GM12878 (cell line): ENCODE results near the gene AXIN1. TPM values are rescaled to one million over a fixed set of nuclear protein-coding genes. Genes with fewer than 3 reads are reported as not detected.

ENCODE experiments used
- ATF7 ChIP-seq: fragments of 450-650 bp; IDR thresholded peaks from 2 replicates; pipeline ENCODE4 v1.6.1; 2016; ENCODE audit warnings: low read depth, mild to moderate bottlenecking
- BHLHE40 ChIP-seq, 2 experiments: fragments of 450-650 bp in 1 of 2; IDR thresholded peaks; 2 replicates each; pipeline ENCODE4 v1.6.1; 2011 to 2017; ENCODE audit warnings: low read depth in 2 of 2, borderline replicate concordance in 1 of 2, improper control_type of control experiment in 1 of 2, low read length in 1 of 2, mild to moderate bottlenecking in 1 of 2
- DPF2 ChIP-seq: fragments of 450-650 bp; IDR thresholded peaks from 2 replicates; pipeline ENCODE4 v1.6.1; 2017; ENCODE audit warnings: mild to moderate bottlenecking
- ETV6 ChIP-seq, 2 experiments: fragments of 450-650 bp in 1 of 2; IDR thresholded peaks in 1 of 2; conservative IDR thresholded peaks in 1 of 2; 2 replicates each; pipeline ENCODE4 v1.6.1; 2014; ENCODE audit warnings: antibody characterized with exemption in 1 of 2, borderline replicate concordance in 1 of 2, low read depth in 1 of 2, mild to moderate bottlenecking in 1 of 2, moderate library complexity in 1 of 2
- GATAD2B ChIP-seq: fragments of 450-650 bp; conservative IDR thresholded peaks from 2 replicates; pipeline ENCODE4 v1.6.1; 2017; ENCODE audit warnings: low read depth, mild to moderate bottlenecking, moderate library complexity
- KLF5 ChIP-seq: fragments of 450-650 bp; IDR thresholded peaks from 2 replicates; pipeline ENCODE4 v1.6.1; 2014; ENCODE audit warnings: mild to moderate bottlenecking; ENCODE audit not compliant: partially characterized antibody
- MEF2A ChIP-seq: IDR thresholded peaks from 2 replicates; pipeline ENCODE4 v1.6.1; 2011; ENCODE audit warnings: low read depth, mild to moderate bottlenecking, low read length, moderate library complexity; ENCODE audit not compliant: insufficient read depth
- MTA3 ChIP-seq: IDR thresholded peaks from 2 replicates; pipeline ENCODE4 v1.6.1; 2012; ENCODE audit warnings: low read length, inconsistent platforms, borderline replicate concordance
- MYB ChIP-seq: fragments of 150-350 bp; IDR thresholded peaks from 2 replicates; pipeline ENCODE4 v1.6.1; 2014; ENCODE audit warnings: mild to moderate bottlenecking, low read depth, low read length, borderline replicate concordance
- NFIC ChIP-seq: IDR thresholded peaks from 2 replicates; pipeline ENCODE4 v1.6.1; 2012; ENCODE audit warnings: low read depth, mild to moderate bottlenecking, inconsistent platforms, low read length, moderate library complexity
- RB1 ChIP-seq: fragments of 450-650 bp; formaldehyde crosslinking; IDR thresholded peaks from 2 replicates; pipeline ENCODE4 v1.6.1; 2017; ENCODE audit warnings: mild to moderate bottlenecking, borderline replicate concordance
- RBBP5 ChIP-seq: fragments of 200-600 bp; sonication (generic); conservative IDR thresholded peaks from 2 replicates; pipeline ENCODE4 v1.6.1; 2016
- RFX5 ChIP-seq: IDR thresholded peaks from 2 replicates; pipeline ENCODE4 v1.6.1; 2011; ENCODE audit warnings: low read depth, low read length, improper control_type of control experiment
- RUNX3 ChIP-seq: IDR thresholded peaks from 2 replicates; pipeline ENCODE4 v1.6.1; 2012; ENCODE audit warnings: low read length, inconsistent platforms
- SIN3A ChIP-seq: IDR thresholded peaks from 2 replicates; pipeline ENCODE4 v1.6.1; 2012; ENCODE audit warnings: low read depth, low read length, improper control_type of control experiment
- STAT1 ChIP-seq: fragments of 450-650 bp; conservative IDR thresholded peaks from 2 replicates; pipeline ENCODE4 v1.6.1; 2014; ENCODE audit warnings: antibody characterized with exemption, mild to moderate bottlenecking
- SUPT20H ChIP-seq: IDR thresholded peaks from 2 replicates; pipeline ENCODE4 v1.6.1; 2011; ENCODE audit warnings: low read depth, mild to moderate bottlenecking, low read length, moderate library complexity, borderline replicate concordance; ENCODE audit not compliant: control insufficient read depth
- TBL1XR1 ChIP-seq: IDR thresholded peaks from 2 replicates; pipeline ENCODE4 v1.6.1; 2012; ENCODE audit warnings: low read depth, low read length, improper control_type of control experiment
- ZSCAN29 ChIP-seq: fragments of 450-650 bp; IDR thresholded peaks from 2 replicates; pipeline ENCODE4 v1.6.1; 2017; ENCODE audit warnings: mild to moderate bottlenecking, moderate library complexity
- polyA plus RNA-seq, 11 experiments: library from polyadenylated mRNA; depleted of rRNA in 4 of 11; unstranded in 6 of 11; stranded (reverse) in 5 of 11; fragments of >200 nt; fragmentation: Nextera tagmentation in 4 of 11; fragmentation: Illumina TruSeq in 1 of 11; extraction: Ambion mirVana in 4 of 11; extraction: Trizol in 1 of 11; gene quantifications; 1 replicate in 1 of 11; 2 replicates in 10 of 11; pipeline versions ENCODE4 v1.2.1 to v1.2.3, GENCODE V29; 2011 to 2016; ENCODE audit warnings: inconsistent platforms in 2 of 11, missing spikeins in 2 of 11, low read depth in 1 of 11
- total RNA-seq, 4 experiments: library from RNA; depleted of rRNA in 3 of 4; stranded (reverse); fragments of >200 nt in 3 of 4; fragmentation: Illumina TruSeq in 1 of 4; extraction: Trizol in 1 of 4; gene quantifications; 2 replicates each; pipeline versions ENCODE4 v1.2.1 to v1.2.3, GENCODE V29; 2013 to 2021
- TF ChIP-seq, protein P1 (sequence below), 3 experiments: IDR thresholded peaks in 2 of 3; conservative IDR thresholded peaks in 1 of 3; 2 replicates each; pipeline ENCODE4 v1.5.1; 2011; ENCODE audit warnings: low read depth in 3 of 3, low read length in 3 of 3, mild to moderate bottlenecking in 3 of 3, control low read depth in 2 of 3, moderate library complexity in 2 of 3, inconsistent platforms in 1 of 3, mixed read lengths in 1 of 3; ENCODE audit not compliant: control insufficient read depth in 2 of 3, insufficient read depth in 1 of 3; ENCODE audit errors: extremely low read depth in 1 of 3
- TF ChIP-seq, protein P2 (sequence below): IDR thresholded peaks from 2 replicates; pipeline ENCODE4 v1.6.1; 2012; ENCODE audit warnings: low read depth, low read length, improper control_type of control experiment
- TF ChIP-seq, protein P3 (sequence below): fragments of 450-650 bp; formaldehyde crosslinking; IDR thresholded peaks from 2 replicates; pipeline ENCODE4 v1.4.0; 2022; ENCODE audit warnings: mild to moderate bottlenecking, moderate library complexity

Gene AXIN1
- total and polyA plus RNA-seq, 10 of the 15 experiments (the other 5 are each of a cell fraction or from before 2014, with no cell fraction given), result 0.26 to 27.1 (median 7.7) TPM

DNA sequence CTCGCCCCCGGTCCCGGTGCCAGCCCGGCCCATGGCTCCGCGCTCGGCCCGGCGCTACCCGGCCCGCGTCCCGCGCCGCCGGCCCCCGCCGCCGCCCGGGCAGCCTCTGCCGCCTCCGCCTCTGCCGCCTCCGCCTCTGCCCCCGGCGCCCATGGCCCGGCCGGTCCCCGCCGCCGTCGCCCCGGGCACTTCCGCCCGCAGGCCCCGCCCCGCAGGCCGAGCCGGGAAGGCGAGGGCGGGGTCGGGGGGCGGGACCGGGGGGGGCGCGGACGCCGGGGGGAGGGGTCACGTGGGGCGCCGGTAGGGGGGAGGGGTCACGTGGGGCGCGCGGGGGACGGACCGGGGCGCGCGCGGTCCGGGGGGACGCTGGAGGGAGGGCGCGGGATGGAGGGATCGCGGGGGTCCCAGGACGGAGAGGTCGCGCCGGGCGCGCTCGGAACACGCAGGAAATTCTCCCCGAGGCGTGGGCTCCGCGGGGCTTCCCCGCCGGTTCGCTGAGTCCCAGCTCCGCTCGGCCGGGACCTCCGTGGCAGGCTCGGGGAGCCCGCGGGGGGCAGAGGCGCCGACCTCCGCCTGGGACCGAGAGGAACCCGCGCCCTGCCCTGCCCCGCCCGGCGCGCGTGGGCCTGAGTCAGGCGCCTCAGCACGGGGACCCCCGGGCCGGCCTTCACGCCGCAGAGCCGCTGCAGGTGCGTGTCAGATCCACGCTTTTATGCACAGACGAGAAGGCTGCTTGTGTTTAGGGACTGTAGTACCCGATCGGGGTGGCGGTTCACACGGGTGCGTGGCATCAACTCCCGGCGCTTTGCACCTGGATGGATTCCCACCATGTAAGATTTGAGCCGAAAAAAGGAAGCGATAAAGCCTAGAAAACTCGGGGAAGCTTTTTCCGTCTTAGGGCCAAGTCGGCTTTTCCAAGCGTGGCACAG is 29.5 kb upstream of the AXIN1 start, which contains the start of gene PGAP6 (continued):
- no peak for TF ChIP-seq ATF7
- TF ChIP-seq, protein P1, sequence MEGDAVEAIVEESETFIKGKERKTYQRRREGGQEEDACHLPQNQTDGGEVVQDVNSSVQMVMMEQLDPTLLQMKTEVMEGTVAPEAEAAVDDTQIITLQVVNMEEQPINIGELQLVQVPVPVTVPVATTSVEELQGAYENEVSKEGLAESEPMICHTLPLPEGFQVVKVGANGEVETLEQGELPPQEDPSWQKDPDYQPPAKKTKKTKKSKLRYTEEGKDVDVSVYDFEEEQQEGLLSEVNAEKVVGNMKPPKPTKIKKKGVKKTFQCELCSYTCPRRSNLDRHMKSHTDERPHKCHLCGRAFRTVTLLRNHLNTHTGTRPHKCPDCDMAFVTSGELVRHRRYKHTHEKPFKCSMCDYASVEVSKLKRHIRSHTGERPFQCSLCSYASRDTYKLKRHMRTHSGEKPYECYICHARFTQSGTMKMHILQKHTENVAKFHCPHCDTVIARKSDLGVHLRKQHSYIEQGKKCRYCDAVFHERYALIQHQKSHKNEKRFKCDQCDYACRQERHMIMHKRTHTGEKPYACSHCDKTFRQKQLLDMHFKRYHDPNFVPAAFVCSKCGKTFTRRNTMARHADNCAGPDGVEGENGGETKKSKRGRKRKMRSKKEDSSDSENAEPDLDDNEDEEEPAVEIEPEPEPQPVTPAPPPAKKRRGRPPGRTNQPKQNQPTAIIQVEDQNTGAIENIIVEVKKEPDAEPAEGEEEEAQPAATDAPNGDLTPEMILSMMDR (IDR thresholded peaks at IDR 0.05 in 2 of 3, conservative IDR thresholded peaks at IDR 0.05 in 1 of 3; ENCODE audit: control insufficient read depth in 2 of 3, extremely low read depth in 1 of 3, insufficient read depth in 1 of 3, low read depth in 3 of 3, low read length in 3 of 3), result no peak
- no peak for TF ChIP-seq NFIC
- no peak for TF ChIP-seq MTA3
- TF ChIP-seq SUPT20H, result no peak
- peak; percentile 23; the same call in 1 of the 2 replicates for TF ChIP-seq RB1
- no peak for TF ChIP-seq RFX5
- TF ChIP-seq TBL1XR1, result no peak
- TF ChIP-seq RBBP5, result no peak
- TF ChIP-seq, protein P2, sequence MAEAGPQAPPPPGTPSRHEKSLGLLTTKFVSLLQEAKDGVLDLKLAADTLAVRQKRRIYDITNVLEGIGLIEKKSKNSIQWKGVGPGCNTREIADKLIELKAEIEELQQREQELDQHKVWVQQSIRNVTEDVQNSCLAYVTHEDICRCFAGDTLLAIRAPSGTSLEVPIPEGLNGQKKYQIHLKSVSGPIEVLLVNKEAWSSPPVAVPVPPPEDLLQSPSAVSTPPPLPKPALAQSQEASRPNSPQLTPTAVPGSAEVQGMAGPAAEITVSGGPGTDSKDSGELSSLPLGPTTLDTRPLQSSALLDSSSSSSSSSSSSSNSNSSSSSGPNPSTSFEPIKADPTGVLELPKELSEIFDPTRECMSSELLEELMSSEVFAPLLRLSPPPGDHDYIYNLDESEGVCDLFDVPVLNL, result no peak
- TF ChIP-seq, protein P3, sequence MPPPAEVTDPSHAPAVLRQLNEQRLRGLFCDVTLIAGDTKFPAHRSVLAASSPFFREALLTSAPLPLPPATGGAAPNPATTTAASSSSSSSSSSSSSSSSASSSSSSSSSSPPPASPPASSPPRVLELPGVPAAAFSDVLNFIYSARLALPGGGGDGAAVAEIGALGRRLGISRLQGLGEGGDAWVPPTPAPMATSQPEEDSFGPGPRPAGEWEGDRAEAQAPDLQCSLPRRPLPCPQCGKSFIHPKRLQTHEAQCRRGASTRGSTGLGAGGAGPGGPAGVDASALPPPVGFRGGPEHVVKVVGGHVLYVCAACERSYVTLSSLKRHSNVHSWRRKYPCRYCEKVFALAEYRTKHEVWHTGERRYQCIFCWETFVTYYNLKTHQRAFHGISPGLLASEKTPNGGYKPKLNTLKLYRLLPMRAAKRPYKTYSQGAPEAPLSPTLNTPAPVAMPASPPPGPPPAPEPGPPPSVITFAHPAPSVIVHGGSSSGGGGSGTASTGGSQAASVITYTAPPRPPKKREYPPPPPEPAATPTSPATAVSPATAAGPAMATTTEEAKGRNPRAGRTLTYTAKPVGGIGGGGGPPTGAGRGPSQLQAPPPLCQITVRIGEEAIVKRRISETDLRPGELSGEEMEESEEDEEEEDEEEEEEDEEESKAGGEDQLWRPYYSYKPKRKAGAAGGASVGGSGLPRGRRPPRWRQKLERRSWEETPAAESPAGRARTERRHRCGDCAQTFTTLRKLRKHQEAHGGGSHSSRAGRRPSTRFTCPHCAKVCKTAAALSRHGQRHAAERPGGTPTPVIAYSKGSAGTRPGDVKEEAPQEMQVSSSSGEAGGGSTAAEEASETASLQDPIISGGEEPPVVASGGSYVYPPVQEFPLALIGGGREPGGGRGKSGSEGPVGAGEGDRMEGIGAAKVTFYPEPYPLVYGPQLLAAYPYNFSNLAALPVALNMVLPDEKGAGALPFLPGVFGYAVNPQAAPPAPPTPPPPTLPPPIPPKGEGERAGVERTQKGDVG, result no peak
- no peak for TF ChIP-seq MEF2A
- TF ChIP-seq ETV6 (conservative IDR thresholded peaks at IDR 0.05 in 1 of 2, IDR thresholded peaks at IDR 0.05 in 1 of 2; ENCODE audit: borderline replicate concordance in 1 of 2, low read depth in 1 of 2), result no peak
- peak; percentile 96 for TF ChIP-seq GATAD2B
- no peak for TF ChIP-seq ZSCAN29
- TF ChIP-seq STAT1, result no peak
- TF ChIP-seq BHLHE40 (IDR thresholded peaks at IDR 0.05; ENCODE audit: borderline replicate concordance in 1 of 2, low read depth in 2 of 2, low read length in 1 of 2), result peak in 1 of 2 experiments; percentile 48; a peak in 2 of 4 replicates
- no peak for TF ChIP-seq RUNX3
- TF ChIP-seq KLF5, result no peak
- TF ChIP-seq SIN3A, result no peak
- TF ChIP-seq MYB, result no peak
- peak; percentile 69 for TF ChIP-seq DPF2
